ENCODE results near the gene ARID1B.
"Not testable (repeated sequence)": the region's sequence is repeated elsewhere in the genome, so short reads cannot be mapped to it uniquely, and the experiment has no call there.

Gene ARID1B

DNA sequence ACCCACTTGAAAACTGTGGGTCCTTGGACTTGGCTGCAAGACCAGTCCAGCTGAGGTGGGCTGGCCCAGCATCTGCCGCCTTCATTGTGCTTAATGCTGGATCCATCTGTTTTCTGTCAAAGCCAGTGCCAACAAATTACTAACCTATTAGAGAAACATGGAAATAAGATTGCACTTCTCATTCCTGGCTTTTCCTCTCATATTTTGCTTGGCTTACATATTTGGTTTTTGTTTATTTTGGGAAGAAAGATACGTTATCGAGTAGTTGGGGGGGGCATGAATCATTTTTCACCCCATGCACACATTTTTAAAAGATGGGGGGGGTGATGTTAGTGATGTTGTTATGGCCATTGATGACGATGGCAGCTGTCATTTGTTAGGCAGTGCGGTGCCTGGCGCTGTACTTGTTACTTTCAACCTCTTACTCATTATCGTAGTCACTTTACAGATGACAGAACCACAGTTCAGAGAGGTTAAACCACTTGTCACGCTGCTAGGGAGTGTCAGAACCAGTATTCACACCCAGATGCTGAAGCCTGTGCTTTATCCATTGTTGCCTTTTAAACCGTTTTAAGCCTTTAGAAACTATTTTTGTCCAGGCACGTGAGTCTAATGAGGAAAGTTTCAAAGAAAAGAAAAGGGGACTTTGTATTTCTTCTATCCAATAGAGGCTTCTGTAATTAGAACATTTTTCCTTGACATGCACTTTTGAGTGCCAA is 366.2 kb downstream of the ARID1B start:
- DNase-seq (ENCODE audit: low spot score), result peak; percentile 50

DNA sequence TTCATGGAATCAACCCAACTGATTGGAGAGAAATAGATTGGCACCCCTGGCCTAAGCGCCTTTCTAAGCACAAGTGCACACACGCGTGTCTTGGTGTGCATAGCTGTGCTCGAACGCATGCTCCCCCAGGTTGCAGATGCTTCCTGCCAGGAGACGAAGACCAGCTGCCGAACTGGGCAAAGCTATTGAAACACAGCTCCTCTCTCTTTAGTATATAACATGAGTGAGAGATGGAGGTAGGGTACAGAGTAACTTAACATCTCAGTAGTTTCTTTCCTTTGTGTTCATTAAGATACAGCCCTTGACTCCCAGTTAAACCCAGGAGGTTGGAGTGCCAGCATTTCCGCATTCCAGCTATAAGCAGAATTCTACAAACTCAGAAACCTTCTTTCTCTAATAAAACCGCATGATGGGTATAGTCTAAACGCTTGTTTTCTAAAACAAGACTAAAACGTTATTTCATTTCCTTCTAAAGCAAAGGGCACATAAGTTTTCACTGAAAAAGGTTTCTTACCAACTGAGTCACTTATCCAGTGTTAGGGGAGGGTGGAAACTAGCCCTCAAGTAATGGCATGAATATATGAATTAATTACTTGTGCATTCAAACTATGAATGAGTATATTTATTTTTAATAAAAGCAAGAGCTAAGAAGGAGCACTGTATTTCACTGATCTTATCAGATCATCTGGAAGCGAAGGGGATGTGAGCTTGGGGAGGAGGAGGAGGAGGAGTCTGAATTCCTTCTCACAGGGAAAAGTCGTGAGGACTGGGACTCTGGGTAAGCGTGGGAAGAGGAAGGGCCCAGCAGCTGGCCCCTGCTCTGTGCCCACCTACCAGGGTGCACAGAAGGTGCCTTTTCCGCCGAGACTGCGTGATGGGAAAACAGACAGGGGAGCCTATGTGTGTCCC is 367.0 kb downstream of the ARID1B start:
- DNase-seq (ENCODE audit: low spot score), result no peak

GRCh38 chr6:157144859-157145568 is 367.8 kb downstream of the ARID1B start:
- no peak for DNase-seq (ENCODE audit: low spot score)

GRCh38 chr6:157145656-157146285 is 368.6 kb downstream of the ARID1B start:
- no peak for DNase-seq (ENCODE audit: low spot score)

GRCh38 chr6:157147054-157148026 is 370.2 kb downstream of the ARID1B start:
- not testable (repeated sequence) for DNase-seq (ENCODE audit: low spot score)

GRCh38 chr6:157148391-157149323 is 371.5 kb downstream of the ARID1B start:
- DNase-seq (ENCODE audit: low spot score), result peak; percentile 91

- no peak for DNase-seq (ENCODE audit: low spot score)
Observed at GRCh38 chr6:157150076-157150475, 372.9 kb downstream of the ARID1B start.

DNA sequence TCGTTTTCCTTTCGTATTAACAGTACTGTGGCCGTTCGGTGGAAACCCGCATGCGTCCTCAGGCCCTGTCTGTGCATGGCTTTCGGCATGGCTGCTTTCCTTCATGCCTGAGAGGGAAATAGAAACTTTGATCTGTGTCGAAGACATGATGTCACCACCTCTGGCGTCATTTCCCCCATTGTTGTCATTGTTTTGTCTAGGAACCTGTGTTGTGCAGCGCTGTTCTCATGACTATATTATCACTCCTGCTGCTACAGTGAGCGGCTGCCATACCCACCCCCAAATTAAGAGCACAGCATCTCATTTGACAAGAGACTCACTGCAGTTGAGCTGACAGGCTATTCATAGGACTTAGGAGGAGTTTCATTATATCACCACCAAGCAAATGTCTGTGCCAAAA is 373.9 kb downstream of the ARID1B start:
- DNase-seq (ENCODE audit: low spot score), result no peak

- DNase-seq (ENCODE audit: low spot score), result peak; percentile 50
Observed at GRCh38 chr6:157151989-157152388, 374.8 kb downstream of the ARID1B start.

DNA sequence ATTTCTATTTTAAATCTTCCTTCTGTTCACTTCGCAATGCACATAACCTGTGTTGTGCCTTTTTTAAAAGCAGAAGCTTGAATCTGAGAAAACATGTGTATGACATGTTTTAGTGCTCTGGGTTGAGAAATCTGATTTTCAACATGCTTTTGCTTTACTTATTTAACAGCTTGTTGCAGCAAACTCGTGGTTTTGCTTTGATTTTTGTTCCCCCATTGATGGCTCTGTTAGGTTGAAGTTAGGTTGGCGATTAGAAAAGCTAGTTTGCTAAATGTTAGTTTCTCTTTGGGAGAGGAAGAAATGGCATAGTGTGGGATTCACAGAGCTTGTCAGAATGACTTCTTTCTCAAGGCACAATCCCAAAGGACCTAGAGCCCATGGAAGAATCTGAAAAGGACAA is 375.4 kb downstream of the ARID1B start:
- no peak for DNase-seq (ENCODE audit: low spot score)

DNA sequence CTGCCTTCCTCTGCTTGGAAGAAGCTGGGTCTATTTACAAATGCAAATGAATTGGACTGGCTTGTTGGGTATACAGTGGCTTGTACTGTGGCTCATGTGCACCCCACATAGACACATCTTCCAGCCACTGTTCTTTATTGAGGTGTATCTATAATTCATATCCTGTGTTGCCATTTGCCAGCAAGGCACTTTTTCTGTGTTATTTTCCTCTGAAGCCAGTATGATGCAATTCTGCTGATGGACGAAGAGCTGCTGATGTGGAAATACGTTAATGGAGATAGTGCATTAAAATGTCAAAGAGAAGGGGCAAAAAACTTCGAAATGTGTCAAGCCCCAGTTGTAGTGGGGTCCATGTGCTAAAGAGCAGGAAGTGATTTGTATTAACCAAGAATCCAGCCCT is 378.6 kb downstream of the ARID1B start:
- DNase-seq (ENCODE audit: low spot score), result no peak

DNA sequence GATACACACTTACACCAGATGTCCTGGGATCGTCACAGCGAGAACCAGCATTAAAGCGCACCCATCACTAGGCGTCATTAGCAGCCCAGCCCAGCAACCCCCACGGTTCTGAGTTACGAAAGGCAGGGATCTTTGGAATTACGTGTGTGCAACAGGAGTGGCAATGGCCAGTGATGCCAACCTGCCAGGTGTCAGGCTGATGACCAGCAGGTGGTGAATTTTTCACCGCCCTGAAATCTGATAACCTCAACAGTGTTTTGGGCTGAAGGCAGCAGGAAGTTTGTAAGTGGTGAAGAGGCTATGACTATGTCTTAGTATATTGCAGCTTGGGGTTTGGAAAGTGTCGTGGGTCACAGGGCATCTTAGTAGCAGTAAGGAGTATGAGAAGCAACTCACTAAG is 380.1 kb downstream of the ARID1B start:
- DNase-seq (ENCODE audit: low spot score), result no peak

GRCh38 chr6:157158456-157158855 is 381.3 kb downstream of the ARID1B start:
- no peak for DNase-seq (ENCODE audit: low spot score)

DNA sequence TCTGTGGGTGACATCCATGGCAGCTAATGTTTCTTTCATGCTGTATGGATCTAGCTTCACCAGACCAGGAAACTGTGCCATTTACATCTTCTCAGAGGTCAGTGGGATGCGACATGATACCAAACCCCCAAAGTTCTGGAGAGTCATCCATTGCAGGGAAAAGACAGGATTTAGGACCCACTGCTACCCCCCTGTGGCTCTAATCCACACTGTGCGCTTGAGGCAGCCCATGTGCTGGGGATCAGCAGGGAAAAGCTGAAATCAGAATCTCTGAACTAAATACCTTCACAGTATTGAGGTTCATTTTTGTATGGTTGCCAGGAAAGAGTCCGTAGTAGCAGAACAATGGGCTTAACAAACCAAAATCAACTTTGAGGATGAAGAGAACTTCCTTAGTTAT is 381.7 kb downstream of the ARID1B start:
- DNase-seq (ENCODE audit: low spot score), result no peak

DNA sequence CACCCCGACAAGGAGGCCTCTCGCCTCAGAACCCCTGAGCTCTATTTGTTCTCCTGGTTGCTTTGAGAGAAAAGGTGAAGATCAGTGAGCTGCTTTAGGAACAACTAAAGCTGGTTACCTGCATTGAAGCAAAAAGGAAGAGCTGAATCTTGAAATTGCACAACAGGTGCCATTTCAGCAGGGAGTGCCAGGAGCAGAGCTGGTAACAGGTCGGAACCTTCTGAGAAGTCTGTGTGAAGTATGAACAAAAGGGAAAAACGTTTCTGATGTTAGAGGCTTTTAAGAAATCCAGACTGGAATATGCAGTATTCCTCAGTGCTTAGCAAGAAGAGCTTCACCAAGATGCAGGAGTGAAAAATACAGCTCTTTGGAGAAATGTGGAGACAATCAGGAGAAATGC is 382.2 kb downstream of the ARID1B start:
- DNase-seq (ENCODE audit: low spot score), result no peak

- DNase-seq (ENCODE audit: low spot score), result no peak
Observed at GRCh38 chr6:157161912-157162311, 384.7 kb downstream of the ARID1B start.

DNA sequence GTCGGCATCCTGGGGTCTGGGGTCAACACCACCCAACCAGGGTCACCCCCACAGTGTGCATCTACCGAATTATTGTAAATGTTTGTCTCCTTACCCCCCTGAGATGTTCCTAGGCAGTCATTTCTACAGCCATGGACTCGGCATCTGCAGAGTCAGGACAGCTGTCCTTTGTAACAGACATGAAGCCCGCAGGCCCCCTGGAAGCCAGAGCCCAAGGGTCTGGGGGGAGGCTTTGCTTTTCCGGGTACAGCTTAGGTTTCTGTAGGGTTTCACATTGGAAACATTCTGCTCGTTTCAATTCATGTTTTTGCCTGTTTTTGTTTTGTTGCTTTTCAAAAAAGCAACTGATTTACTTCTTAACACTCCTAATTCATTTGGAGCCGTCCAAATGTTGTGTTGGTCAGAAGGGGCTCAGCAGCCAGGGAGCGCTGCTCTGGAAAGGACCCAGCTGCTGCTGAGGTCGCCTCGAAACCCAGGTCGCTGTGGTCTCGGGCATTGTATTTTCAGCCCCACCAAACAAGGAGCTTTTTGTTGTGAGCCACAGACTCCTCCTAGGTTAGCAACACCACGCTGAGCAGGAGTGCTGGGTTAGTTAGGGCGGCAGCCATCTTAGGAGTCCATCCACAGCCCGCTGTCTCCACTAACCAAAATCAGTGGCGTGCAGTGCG is 385.7 kb downstream of the ARID1B start:
- no peak for DNase-seq (ENCODE audit: low spot score)

DNA sequence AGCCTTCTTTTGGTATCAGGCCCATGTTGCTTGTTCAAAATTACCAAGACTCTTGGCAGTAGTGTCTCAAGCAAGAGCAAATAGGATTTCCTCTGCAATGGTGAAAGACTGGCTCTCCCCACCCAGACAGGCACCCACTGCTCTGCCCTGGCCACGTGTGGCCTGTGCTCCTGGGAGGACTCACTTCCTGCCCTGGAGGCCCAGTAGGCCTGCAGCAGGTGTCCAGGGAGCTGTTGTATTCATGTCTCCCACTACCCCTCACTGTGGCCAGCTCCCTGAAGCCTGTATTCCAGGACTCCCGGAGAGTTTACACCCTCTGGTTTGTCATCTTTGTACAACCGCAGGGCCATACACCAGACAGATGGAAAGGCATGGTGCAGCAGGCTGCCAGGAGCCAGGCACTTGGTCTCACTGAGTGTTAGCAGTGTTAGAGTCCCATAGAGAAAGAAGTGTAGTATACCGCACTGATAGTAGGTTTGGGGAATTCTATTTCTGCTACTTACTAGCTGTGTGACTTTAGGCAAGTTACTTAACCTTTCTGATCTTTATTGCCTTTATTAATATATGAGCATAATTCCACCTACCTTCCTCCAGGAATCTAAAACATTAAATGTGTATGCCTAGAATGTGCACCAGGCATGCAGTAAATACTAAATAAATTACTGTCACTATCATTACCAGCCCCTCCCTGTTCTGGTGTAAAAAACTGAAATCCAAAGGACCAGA is 386.4 kb downstream of the ARID1B start:
- no peak for DNase-seq (ENCODE audit: low spot score)

GRCh38 chr6:157164972-157165371 is 387.8 kb downstream of the ARID1B start:
- DNase-seq (ENCODE audit: low spot score), result no peak
